Tibial nerve (tissue), 3 donors: ENCODE measurements around the gene KCNRG.

Experiments used
- POLR2A ChIP-seq, 2 donors: fragments of 450-650 bp; IDR thresholded peaks; one replicate each; pipeline ENCODE4 v1.6.1; 2017; ENCODE audit warnings: antibody characterized with exemption in 2 of 2, mild to moderate bottlenecking in 2 of 2, moderate library complexity in 2 of 2
- TF ChIP-seq, protein P1 (sequence below), 5 experiments: fragments of 200-600 bp in 3 of 5; fragments of 450-650 bp in 2 of 5; sonication (generic) in 3 of 5; IDR thresholded peaks; one replicate each; pipeline ENCODE4 v1.5.1; 2016 to 2019; ENCODE audit warnings: antibody characterized with exemption in 5 of 5, mild to moderate bottlenecking in 3 of 5, moderate library complexity in 2 of 5

- TF ChIP-seq POLR2A (IDR thresholded peaks at IDR 0.05) = no peak
- TF ChIP-seq, protein P1, sequence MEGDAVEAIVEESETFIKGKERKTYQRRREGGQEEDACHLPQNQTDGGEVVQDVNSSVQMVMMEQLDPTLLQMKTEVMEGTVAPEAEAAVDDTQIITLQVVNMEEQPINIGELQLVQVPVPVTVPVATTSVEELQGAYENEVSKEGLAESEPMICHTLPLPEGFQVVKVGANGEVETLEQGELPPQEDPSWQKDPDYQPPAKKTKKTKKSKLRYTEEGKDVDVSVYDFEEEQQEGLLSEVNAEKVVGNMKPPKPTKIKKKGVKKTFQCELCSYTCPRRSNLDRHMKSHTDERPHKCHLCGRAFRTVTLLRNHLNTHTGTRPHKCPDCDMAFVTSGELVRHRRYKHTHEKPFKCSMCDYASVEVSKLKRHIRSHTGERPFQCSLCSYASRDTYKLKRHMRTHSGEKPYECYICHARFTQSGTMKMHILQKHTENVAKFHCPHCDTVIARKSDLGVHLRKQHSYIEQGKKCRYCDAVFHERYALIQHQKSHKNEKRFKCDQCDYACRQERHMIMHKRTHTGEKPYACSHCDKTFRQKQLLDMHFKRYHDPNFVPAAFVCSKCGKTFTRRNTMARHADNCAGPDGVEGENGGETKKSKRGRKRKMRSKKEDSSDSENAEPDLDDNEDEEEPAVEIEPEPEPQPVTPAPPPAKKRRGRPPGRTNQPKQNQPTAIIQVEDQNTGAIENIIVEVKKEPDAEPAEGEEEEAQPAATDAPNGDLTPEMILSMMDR (IDR thresholded peaks at IDR 0.05) = no peak
These were observed 35.0 kb upstream of the KCNRG start for GRCh38 chr13:49980266-49980665.
